GM21529 (cell line): ENCODE results near the gene CLIC5.
A peak's percentile ranks its signal among the peaks of the same experiment; 100 is the strongest.

Experiments used
- ATAC-seq: cut with Tn5 transposase; IDR thresholded peaks from one replicate; pipeline ENCODE4 v1.9.1; 2021; ENCODE audit not compliant: unreplicated experiment

CLIC5 gene

DNA sequence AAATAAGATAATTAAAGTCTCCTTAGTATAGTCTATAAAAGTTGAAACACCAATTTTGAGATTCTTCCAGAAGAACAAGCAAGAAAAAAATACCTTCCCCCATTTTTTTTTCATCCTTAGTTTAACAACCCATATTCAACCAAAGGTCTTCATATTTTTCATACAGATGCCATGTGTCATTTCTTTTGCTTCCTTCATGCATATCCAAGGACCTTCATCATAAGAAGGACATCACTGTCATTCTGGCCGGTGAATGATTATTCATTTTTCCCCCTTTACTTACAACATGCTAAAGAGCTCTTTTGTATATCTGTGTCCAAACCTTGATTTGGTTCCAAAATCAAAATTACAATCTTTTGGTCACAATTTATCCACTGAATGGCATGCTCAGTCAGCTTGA lies 21.3 kb upstream of the CLIC5 start:
- ATAC-seq = no peak

DNA sequence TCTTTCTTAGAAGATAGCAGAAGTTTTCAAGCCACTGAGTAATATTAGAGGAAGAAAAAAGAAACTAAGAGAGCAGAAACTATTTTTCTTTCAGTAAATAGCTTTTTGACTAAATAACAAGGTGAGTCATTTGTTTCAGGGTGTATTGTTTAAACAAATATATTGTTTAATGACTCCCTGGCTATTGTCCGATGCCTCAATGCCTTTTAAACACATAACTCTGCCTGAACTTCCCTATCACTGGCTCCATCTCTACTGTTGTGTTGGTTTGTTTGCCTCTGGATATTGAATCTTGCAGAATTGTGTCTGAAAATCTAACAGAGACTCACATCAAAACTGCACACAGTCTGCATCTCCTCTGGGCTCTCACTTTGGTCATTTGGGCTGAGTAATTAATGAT lies 19.6 kb upstream of the CLIC5 start:
- no peak for ATAC-seq

DNA sequence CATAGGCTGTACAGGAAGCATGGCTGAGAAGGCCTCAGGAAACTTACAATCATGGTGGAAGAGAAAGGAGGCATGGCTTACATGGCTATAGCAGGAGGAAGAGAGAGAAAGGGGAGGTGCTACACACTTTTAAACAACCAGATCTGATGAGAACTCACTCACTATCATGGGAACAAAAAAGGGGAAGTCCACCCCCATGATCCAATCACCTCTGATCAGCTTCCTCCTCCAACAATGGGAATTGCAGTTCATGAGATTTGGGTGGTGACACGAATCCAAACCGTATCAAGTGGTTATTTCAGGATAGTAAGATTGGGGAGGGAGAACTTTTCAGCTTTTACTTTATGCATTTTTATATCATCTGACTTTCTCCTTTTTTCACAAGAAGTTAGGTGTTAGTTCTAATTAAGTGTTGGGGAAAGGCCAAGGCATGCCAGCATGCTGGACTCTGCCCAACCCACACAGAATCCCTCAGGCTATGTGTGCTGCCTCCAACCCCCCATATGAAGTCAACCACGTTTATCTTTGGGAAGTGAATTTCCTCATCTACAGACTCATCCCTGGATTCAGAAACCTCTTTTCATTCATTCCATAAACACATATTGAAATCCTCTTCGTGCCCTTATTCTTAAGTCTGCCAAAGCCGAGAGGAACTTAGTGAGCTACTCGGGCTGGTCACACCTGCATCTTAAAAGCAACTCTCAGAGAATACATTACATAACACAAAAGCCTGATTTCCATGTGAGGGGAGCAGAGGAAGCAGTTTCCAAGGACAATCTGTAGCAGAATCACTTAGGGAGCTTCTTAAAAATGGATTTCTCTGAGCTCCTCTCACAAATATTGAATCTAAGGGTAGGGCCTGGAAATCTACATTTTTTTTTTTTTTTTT lies 16.7 kb upstream of the CLIC5 start:
- no peak for ATAC-seq

DNA sequence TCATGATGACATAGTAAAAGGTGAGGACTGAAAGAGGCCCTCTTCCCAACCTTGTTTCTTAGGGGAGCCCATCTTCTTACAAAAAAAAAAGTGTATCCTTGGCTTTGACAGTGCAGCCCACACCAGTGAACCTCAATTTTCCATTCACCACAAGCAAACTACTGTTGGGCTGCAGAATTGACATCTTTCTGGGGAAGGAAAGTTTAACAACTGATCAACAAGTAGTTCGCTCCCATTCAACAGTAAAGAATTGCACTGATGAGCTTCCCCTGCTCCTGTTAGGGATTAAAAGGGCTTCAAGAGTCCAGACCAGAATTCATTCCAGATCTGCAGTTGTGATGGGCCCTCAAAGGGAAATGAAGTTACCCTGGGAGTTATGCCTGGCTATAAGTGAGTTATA lies 13.9 kb upstream of the CLIC5 start:
- ATAC-seq = no peak

DNA sequence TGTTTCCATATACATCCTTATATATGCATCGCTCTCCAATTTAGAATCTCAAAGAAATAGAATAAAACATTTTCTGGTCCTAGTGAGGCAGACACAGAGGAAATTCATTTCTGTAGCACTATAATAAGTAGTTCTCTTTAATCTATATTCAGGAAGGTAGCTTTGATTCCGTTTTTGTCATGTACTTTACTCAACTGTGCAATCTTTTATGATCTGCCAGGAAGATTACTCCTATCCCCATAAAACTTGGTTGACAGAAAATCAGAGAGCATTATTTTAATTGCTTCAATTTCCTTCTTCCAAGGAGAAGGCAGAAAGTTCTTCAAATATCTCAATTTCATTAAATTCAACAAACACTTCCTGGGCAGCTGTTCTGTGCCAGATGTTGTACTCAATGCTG lies 10.6 kb upstream of the CLIC5 start:
- no peak for ATAC-seq

DNA sequence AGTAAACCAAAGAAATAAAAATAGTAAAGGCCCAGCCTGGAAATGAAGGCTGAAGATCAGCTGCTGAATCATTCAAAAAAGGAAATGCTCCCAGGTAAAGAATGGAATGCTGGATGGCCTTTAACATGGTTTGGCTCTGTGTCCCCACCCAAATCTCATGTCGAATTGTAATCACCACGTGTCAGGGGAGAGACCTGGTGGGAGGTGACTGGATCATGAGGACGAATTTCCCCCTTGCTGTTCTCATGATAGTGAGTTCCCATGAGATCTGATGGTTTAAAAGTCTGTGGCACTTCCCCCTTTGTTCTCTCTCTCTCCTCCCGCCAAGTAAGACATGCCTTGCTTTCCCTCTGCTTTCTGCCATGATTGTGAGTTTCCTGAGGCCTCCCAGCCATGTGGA lies 9.9 kb upstream of the CLIC5 start:
- no peak for ATAC-seq

DNA sequence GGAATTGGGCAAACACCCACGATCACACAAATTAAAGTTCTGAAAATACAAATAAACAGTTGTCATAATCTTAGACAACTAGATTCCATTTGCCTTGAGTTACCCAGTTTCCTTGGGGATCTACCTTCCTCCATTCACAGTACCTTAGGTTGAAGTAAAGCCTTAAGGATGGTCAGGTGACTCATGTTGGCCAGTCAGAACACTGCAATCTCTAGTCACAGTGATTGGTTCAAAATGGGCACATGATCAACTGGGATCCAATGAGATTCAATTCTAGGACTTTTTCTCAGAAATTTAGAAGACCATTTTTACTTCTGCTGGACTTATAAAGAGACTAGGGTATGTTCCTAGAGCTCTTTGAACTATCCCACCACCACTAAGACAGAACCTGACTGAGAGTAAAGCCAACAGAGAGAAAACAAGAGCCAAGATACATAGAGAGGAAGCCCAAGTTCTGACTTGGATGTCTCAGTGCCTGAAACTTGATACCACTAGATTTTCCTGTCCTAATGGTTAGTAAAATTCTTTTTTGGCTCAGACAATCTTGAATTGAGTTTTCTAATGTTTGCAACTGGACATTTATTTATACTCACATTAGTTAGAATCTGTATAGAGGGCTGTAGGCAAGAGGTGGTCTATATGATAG lies 8.6 kb upstream of the CLIC5 start:
- no peak for ATAC-seq

DNA sequence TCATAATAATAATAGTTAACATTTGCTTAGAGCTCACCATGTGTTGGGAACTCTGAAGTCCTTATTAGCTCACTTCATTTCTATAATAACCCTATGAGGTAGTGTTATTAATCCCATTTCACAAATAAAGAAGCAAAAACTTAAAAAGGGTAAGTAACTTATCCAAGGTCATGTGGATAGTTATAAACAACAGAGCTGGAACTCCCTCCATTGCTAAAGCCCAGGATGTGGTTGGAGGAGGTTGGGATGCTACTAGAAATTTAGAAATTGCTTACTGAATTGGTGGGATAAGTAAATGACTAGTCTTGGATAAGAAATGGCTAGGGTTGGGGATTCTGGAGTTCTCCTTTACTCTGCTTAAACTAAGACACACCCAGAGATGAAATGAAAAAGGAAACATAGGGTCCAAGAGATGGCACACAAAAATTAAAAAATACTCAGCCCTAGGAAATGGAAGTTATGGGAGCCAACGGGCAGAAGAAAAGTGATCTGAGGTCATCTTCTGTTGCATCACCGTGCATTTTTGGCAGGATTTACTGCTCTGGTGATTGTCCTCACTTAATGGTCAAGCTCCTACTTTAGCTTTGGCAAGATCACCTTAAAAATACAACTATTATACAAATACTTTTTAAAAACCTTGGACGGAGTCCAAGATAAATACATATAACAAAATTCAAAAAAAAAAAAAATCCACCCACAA lies 7.7 kb upstream of the CLIC5 start:
- ATAC-seq = no peak

DNA sequence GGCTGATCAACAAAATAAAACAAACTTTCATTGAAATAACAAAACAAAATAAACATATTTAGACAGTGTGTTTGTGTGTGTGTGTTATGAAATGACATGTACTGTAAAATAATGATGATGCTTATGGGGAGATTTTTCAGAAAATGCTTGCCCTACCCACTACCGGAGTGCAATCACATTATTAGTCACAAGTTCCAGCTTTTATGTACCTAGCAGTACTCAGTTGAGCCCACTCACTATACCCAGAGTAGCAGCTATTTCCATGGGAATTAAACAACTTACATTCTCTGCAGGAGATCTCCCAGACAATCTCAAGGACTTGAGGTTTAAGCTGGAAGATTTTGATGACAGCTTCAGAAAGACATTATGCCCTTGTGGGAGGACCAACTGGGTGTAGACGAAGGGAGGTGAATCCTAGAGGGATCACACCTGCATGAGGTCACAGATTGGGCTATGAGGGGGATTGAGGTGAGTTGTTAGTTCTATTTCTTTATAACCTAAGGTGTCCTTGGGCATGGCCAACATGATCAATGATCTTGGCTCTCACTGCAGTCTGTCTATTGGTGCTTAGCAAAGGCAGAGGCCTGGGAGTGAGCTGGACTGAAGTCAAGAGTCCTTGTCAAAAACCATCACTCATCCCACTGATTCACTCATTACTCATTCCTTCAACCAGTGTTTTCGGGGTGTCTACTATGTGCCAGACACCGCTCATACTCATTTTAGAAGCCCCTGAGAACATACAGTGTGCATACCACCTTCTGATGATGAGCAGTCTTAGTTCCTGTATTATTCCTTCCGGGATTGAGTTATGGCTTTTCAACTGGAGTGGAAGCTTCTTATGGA lies 6.7 kb upstream of the CLIC5 start:
- ATAC-seq = no peak

DNA sequence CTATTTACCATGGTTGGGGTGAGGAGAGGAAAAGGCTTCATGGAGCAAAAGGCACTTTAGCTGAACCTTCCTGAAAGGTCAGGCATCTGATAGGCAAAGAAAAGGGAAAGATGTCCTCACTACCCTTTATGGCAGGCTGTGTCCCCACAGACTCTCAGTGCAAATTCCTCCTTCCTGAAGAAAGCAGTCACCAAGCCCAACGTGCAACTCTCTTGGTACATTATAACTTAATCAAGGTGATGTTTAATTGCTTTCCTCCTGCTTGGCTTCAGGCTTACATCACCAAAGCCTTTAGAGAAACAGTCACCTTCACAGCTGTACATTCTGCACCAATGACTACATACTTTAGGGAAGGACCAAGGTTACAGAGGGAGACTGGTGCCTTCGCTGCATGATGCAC lies 2.1 kb upstream of the CLIC5 start:
- ATAC-seq = no peak

DNA sequence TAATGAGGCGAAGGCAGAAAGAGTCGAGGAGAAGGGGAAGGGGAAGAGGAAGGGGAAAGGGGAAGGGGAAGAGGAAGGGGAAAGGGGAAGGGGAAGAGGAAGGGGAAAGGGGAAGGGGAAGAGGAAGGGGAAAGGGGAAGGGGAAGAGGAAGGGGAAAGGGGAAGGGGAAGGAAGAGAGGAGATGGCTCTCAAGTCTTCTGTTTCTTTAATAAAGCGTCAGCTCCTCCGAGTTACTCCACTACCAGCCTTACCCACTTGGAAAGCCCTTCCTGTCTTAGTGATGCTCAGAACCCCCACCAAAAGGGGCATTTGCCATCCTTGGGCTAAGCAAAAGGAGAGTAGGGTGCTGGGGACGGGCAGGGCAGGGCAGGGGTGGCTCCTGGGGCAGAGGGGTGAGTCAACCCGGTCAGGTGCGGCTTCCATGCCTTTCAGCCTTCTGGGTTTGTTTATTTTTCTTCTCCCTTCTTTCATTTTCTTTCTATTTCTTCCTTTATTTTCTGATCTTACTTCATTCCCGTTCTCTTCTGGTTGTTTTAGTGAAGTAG lies 476 bp upstream of the CLIC5 start:
- ATAC-seq = no peak

DNA sequence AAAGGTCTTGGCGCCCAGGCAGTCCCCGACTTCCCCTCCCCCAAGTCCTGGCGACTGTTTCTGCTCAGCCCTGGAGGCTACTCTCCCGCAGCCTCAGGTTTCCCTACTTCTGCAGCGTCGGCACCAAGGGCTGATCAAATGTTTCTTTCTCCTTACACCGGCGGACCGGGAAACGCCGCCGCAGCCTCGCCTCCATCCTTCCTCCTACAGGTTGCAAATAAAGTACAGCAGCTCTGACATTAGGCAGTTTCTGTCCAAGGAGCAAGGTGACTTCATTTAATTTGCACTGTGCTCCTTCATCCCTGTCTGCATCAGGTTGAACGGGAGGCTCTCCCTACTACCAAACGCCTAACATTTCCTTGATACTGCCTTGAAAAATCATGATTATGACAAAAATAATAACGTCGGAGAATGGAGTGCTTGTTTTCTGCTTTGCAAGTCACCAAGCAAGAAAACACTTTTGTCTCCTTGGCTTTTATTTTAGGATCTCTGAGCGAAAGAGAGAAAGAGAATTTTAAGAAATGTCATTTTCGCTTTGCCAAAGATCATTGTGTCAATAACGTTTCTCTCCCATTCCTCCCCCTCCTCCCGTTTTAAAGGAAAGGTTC lies 1.0 kb downstream of the CLIC5 start:
- no peak for ATAC-seq

DNA sequence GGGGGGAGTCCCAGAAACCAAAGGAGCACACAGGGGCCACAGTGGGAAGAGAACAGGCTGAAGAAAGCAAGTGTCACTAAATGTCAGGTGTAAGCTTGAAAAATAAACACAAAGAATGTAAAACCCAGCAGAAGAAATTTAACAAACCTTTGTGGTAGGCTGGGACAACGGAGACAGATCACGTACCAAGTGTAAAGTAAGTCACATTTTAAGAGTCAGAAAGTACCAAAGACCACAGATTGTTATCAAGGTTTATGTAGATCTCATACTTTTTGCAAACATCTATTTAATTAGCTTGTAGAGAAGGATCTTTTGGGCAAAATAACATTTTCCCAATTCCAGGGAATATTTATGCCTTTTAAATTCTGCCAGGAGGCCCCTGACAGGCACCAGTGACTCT lies 1.6 kb downstream of the CLIC5 start:
- no peak for ATAC-seq

DNA sequence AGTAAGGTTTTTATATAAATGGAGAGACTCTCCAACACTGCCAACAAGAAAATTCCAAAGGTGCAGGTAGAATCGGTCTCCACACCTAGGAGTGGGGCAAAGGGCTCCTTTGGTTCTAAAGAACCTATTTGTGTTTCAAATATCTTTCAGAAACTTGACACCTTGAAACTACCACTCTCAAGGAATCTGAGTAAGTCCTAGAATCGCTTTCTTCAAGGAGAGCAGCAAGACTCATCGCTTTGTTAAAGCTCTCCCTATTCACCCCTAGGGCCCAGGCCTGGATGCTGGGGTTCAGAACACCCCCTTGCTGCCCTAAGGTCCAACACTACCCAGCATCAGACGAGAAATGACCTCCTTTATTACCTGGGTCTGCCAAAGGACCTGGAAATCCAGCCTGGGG lies 2.0 kb downstream of the CLIC5 start:
- ATAC-seq = no peak

DNA sequence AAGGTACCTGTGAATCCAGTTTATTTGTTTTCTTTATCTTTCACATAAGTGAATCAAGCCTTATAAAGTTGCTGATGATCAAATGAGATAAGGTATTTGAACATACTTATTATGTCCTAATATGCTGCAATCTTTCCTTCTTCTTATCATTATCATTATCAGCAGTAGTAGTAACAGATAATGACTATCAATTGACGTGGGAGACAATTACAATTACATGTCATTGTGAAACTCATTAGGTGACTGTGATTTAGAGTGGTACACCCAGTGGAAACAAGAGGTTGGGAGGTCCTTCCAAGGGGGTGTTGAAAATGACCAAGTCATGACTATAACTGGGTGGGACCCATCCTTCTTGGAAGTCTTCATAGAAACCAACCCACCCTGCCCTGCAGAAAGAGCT lies 2.8 kb downstream of the CLIC5 start:
- no peak for ATAC-seq

DNA sequence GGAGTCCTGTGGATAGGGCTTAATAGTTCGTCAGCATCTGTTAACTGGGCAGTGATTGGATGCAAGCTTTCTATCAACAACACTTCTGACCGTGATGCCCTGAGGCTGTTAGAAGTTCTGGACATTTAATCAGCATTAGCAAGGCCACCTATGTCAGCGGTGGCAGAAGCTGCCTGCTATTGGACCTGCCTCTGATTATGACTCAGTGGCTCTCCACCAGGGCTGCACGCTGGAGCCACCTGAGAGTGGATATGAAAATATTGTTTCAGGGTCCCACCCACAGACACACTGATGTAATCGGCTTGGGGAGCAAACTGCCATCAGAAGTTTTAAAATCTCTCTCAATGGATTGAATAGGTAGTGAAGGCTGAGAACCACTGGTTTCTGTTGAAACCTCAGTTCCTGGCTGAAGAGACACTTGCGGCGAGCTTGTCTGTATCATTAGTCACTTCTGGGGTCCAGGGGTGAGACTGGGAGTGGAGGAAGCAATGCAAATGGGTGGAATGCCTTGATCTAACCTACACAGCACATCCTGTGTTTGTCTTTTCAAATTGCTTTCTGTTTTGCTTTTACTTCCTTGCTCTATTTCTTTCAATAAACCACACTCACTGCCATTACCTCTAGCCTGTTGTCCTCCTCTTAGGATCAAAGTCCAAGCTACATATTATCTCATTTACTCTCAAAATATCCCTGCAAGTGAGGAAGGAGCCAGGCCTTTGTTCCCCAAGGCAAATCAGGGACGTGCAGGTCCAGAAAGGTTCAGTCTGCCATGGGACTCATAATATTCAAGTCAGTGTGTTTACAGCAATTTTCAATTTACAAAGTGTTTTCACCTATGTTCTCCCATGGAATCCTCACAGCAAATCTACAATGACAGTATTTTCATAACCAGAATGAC lies 4.2 kb downstream of the CLIC5 start:
- ATAC-seq = peak; percentile 96

DNA sequence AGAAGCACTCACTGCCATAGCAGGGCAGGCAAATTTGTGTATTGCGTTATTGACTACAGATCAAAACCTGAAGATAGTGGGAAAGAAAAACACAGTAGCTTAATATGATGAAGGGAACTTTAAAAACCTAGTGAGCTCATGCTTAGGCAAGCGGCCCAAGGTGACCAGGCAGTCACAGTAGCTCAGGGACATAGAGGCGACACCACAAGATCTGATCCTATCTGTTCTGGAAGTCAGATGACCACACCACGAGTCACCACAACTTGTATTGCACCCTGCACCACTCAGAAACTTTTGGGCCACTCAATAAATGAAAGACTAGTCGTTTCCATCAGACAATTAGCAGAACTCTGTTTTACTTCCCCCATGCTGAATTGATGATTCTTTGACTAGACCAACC lies 4.9 kb downstream of the CLIC5 start:
- no peak for ATAC-seq

DNA sequence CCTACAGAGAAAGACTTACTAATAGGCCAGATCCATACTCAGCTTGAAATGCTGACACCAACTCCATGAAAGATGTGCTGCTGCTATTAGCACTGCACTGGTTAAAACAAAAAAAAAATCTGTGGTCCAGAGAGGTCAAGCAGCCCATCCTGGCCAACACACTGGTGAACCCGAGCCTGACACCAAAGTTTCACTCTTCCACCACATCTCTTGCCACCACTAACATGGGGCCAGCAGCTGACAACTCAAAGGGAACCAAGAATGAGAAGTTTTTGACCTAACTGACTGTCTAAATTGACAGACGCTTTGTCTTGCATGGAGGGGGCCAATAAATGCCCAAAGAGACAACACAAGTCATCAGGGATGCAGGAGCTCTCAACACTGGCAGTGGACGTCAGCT lies 5.4 kb downstream of the CLIC5 start:
- ATAC-seq = no peak

DNA sequence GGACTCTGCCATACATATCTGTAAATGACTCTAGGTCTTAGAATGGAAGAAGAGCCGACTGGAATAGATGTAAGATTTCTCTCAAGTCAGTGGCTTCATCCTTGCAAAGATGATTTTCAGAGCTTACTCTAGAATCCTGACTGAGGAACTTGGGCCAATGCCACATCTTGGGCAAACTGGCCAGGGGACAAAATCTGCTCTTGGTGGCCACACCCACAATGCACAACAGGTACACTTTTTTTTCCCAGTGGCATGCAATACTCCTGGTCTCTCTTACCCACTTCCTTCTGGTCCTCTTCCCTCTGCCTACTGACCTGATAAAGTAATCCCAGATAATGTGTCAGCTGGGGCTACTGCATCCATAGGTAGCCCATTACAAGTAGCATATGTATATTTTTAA lies 13.4 kb downstream of the CLIC5 start:
- no peak for ATAC-seq
